Mesenchymal stem cell (in vitro differentiated cells and primary cell): ENCODE data around the gene CLTB.
A peak's percentile ranks its signal among the peaks of the same experiment; 100 is the strongest.

ENCODE experiments used
- DNase-seq: peaks from one replicate; pipeline ENCODE4 v3.0.0-alpha.2; 2013
- H2AFZ ChIP-seq: one replicate; pipeline ENCODE4 v1.6.1; 2013; ENCODE audit warnings: low read depth, mild to moderate bottlenecking, control low read depth, inconsistent platforms, low read length, moderate library complexity
- H2AK5ac ChIP-seq: 2 replicates; pipeline ENCODE4 v1.6.1; 2013; ENCODE audit warnings: low read length, moderate library complexity, mild to moderate bottlenecking, inconsistent platforms; ENCODE audit not compliant: severe bottlenecking
- H2BK120ac ChIP-seq: one replicate; pipeline ENCODE4 v1.6.1; 2013; ENCODE audit warnings: low read depth, mild to moderate bottlenecking, inconsistent platforms, low read length, moderate library complexity
- H2BK12ac ChIP-seq, 2 experiments: one replicate each; pipeline ENCODE4 v1.6.1; 2013; ENCODE audit warnings: inconsistent platforms in 2 of 2, low read length in 2 of 2, mild to moderate bottlenecking in 2 of 2, moderate library complexity in 2 of 2, control low read depth in 1 of 2
- H2BK15ac ChIP-seq: one replicate; pipeline ENCODE4 v1.6.1; 2013; ENCODE audit warnings: mild to moderate bottlenecking, low read depth, inconsistent platforms; ENCODE audit not compliant: poor library complexity, severe bottlenecking
- H2BK5ac ChIP-seq: 2 replicates; pipeline ENCODE4 v1.6.1; 2013; ENCODE audit warnings: low read depth, mild to moderate bottlenecking, low read length, control low read depth, inconsistent platforms; ENCODE audit not compliant: poor library complexity, severe bottlenecking
- H3K14ac ChIP-seq, 2 experiments: one replicate each; pipeline ENCODE4 v1.6.1; 2013; ENCODE audit warnings: inconsistent platforms in 2 of 2, low read length in 2 of 2, control low read depth in 1 of 2, mild to moderate bottlenecking in 1 of 2, moderate library complexity in 1 of 2
- H3K18ac ChIP-seq, 2 experiments: one replicate each; pipeline ENCODE4 v1.6.1; 2013; ENCODE audit warnings: inconsistent platforms in 2 of 2, low read length in 2 of 2, control low read depth in 1 of 2, low read depth in 1 of 2, mild to moderate bottlenecking in 1 of 2
- H3K23ac ChIP-seq, 2 experiments: one replicate each; pipeline ENCODE4 v1.6.1; 2013; ENCODE audit warnings: inconsistent platforms in 2 of 2, low read length in 2 of 2, mild to moderate bottlenecking in 2 of 2, moderate library complexity in 2 of 2, control low read depth in 1 of 2
- H3K27ac ChIP-seq: 2 replicates; pipeline ENCODE4 v1.5.1; 2013; ENCODE audit warnings: mild to moderate bottlenecking, moderate library complexity, low read length, control low read depth, inconsistent platforms; ENCODE audit not compliant: poor library complexity, severe bottlenecking
- H3K27me3 ChIP-seq, 2 experiments: 2 replicates each; pipeline versions ENCODE4 v1.6.1 to v1.7.0; 2013; ENCODE audit warnings: low read length in 2 of 2, mild to moderate bottlenecking in 2 of 2, moderate library complexity in 2 of 2, control low read depth in 1 of 2, inconsistent platforms in 1 of 2; ENCODE audit not compliant: control insufficient read depth in 1 of 2, insufficient read depth in 1 of 2
- H3K36me3 ChIP-seq, 2 experiments: 2 replicates each; pipeline versions ENCODE4 v1.6.1 to v1.7.0; 2013; ENCODE audit warnings: low read length in 2 of 2, control low read depth in 1 of 2, inconsistent platforms in 1 of 2, low read depth in 1 of 2, mild to moderate bottlenecking in 1 of 2; ENCODE audit not compliant: insufficient read depth in 2 of 2, control insufficient read depth in 1 of 2
- H3K4ac ChIP-seq, 2 experiments: one replicate each; pipeline ENCODE4 v1.6.1; 2013; ENCODE audit warnings: inconsistent platforms in 2 of 2, low read length in 2 of 2, mild to moderate bottlenecking in 2 of 2, moderate library complexity in 2 of 2, control low read depth in 1 of 2, low read depth in 1 of 2
- H3K4me1 ChIP-seq: 2 replicates; pipeline ENCODE4 v1.6.1; 2013; ENCODE audit warnings: low read depth, low read length, control low read depth; ENCODE audit not compliant: control insufficient read depth, insufficient read depth
- H3K4me2 ChIP-seq: 2 replicates; pipeline ENCODE4 v1.6.1; 2013; ENCODE audit warnings: low read length, mild to moderate bottlenecking, inconsistent platforms; ENCODE audit not compliant: poor library complexity, severe bottlenecking
- H3K4me3 ChIP-seq, 2 experiments: 2 replicates each; pipeline versions ENCODE4 v1.5.1 to v1.7.0; 2013; ENCODE audit warnings: low read length in 2 of 2, mild to moderate bottlenecking in 2 of 2, control low read depth in 1 of 2, low read depth in 1 of 2; ENCODE audit not compliant: insufficient read depth in 1 of 2
- H3K79me1 ChIP-seq: replicated peaks from 2 replicates; pipeline ENCODE4 v1.6.1; 2013; ENCODE audit warnings: mild to moderate bottlenecking, control low read depth, low read length, inconsistent platforms; ENCODE audit not compliant: poor library complexity, severe bottlenecking
- H3K9ac ChIP-seq: 2 replicates; pipeline ENCODE4 v1.7.0; 2013; ENCODE audit warnings: mild to moderate bottlenecking, low read length, moderate library complexity
- H3K9me3 ChIP-seq: 2 replicates; pipeline ENCODE4 v1.7.0; 2013; ENCODE audit warnings: mild to moderate bottlenecking, low read length; ENCODE audit not compliant: control insufficient read depth
- H4K8ac ChIP-seq: one replicate; pipeline ENCODE4 v1.6.1; 2013; ENCODE audit warnings: inconsistent platforms, mild to moderate bottlenecking, low read length, moderate library complexity
- H4K91ac ChIP-seq: one replicate; pipeline ENCODE4 v1.6.1; 2013; ENCODE audit warnings: mild to moderate bottlenecking, low read length, inconsistent platforms
- WGBS: methylation state at CpG from one replicate; pipeline ENCODE4 v1.1.7; 2013; ENCODE audit warnings: mixed read lengths; 5-methylcytosine and 5-hydroxymethylcytosine counted together

Gene CLTB

GRCh38 chr5:176458904-176459561 lies 42.7 kb upstream of the CLTB start:
- H3K18ac ChIP-seq, result no peak overlapping the region
- H3K79me1 ChIP-seq, result no peaks in the 10 kb centered on the region
- no peak overlapping the region for H3K4me3 ChIP-seq
- H3K4me1 ChIP-seq, result peaks cover 2% of the 10 kb centered on the region
- no peak overlapping the region for H3K9ac ChIP-seq
- no peaks in the 10 kb centered on the region for H3K27me3 ChIP-seq
- no peak overlapping the region for H2AK5ac ChIP-seq
- H2BK15ac ChIP-seq, result no peak overlapping the region
- peaks cover 8 to 16% of the 10 kb centered on the region in 2 experiments for H3K36me3 ChIP-seq
- no peak overlapping the region for H3K4me2 ChIP-seq
- H3K4ac ChIP-seq, result no peak overlapping the region
- no peak overlapping the region for H4K91ac ChIP-seq
- H3K9me3 ChIP-seq, result no peaks in the 10 kb centered on the region
- WGBS, result 100% methylated on average over 1 of the region's 3 CpGs
- H3K23ac ChIP-seq, result no peak overlapping the region
- no peak overlapping the region for H2AFZ ChIP-seq
- no peak for DNase-seq
- H2BK12ac ChIP-seq, result no peak overlapping the region
- no peak overlapping the region for H4K8ac ChIP-seq
- H3K27ac ChIP-seq, result no peak overlapping the region
- H2BK120ac ChIP-seq, result no peak overlapping the region
- no peak overlapping the region for H2BK5ac ChIP-seq
- no peak overlapping the region for H3K14ac ChIP-seq

GRCh38 chr5:176454724-176455394 lies 38.5 kb upstream of the CLTB start:
- H3K4ac ChIP-seq, result no peak overlapping the region
- no peaks in the 10 kb centered on the region for H3K4me1 ChIP-seq
- DNase-seq, result no peak
- peaks cover 3 to 27% of the 10 kb centered on the region in 2 experiments for H3K36me3 ChIP-seq
- no peak overlapping the region for H3K9ac ChIP-seq
- no peak overlapping the region for H3K4me3 ChIP-seq
- no peak overlapping the region for H3K18ac ChIP-seq
- H2AK5ac ChIP-seq, result no peak overlapping the region
- no peak overlapping the region for H2AFZ ChIP-seq
- no peak overlapping the region for H3K23ac ChIP-seq
- no peak overlapping the region for H2BK12ac ChIP-seq
- H3K9me3 ChIP-seq, result no peaks in the 10 kb centered on the region
- WGBS, result 99% methylated on average over 4 of the region's 4 CpGs
- H2BK5ac ChIP-seq, result no peak overlapping the region
- no peaks in the 10 kb centered on the region for H3K27me3 ChIP-seq
- H2BK120ac ChIP-seq, result no peak overlapping the region
- no peak overlapping the region for H4K91ac ChIP-seq
- no peak overlapping the region for H3K27ac ChIP-seq
- H3K4me2 ChIP-seq, result no peak overlapping the region
- H3K14ac ChIP-seq, result no peak overlapping the region
- H3K79me1 ChIP-seq, result no peaks in the 10 kb centered on the region
- H4K8ac ChIP-seq, result no peak overlapping the region
- H2BK15ac ChIP-seq, result no peak overlapping the region

GRCh38 chr5:176450077-176450476 lies 33.7 kb upstream of the CLTB start:
- H2BK5ac ChIP-seq, result no peak overlapping the region
- 100% methylated on average over 1 of the region's 1 CpG for WGBS
- no peak overlapping the region for H3K4me2 ChIP-seq
- no peak overlapping the region for H2AK5ac ChIP-seq
- peaks cover 5% of the 10 kb centered on the region for H3K4me1 ChIP-seq
- H3K18ac ChIP-seq, result no peak overlapping the region
- no peaks in the 10 kb centered on the region for H3K9me3 ChIP-seq
- no peak overlapping the region for H3K23ac ChIP-seq
- no peak overlapping the region for H3K27ac ChIP-seq
- peak overlapping the region; percentile 100 for H3K9ac ChIP-seq
- H2BK15ac ChIP-seq, result no peak overlapping the region
- no peaks in the 10 kb centered on the region for H3K79me1 ChIP-seq
- H3K36me3 ChIP-seq, result peaks cover 3 to 17% of the 10 kb centered on the region in 2 experiments
- H2BK12ac ChIP-seq, result no peak overlapping the region
- H4K91ac ChIP-seq, result no peak overlapping the region
- no peak overlapping the region for H4K8ac ChIP-seq
- no peak overlapping the region for H3K14ac ChIP-seq
- DNase-seq, result no peak
- H3K27me3 ChIP-seq, result no peaks in the 10 kb centered on the region
- H2AFZ ChIP-seq, result no peak overlapping the region
- H3K4ac ChIP-seq, result no peak overlapping the region
- H3K4me3 ChIP-seq, result peak overlapping the region in 1 of 2 experiments; percentile 100
- H2BK120ac ChIP-seq, result no peak overlapping the region

GRCh38 chr5:176447978-176448608 lies 31.8 kb upstream of the CLTB start, which contains the start of gene FAF2:
Gene FAF2, plus strand, starts transcription at chr5:176448385. Its CDS starts 23 bp downstream, at chr5:176448408.
- Histone ChIP-seq H2AFZ (peak within 1 kb of the TSS; percentile 48), H2BK5ac (peak within 1 kb of the TSS; percentile 95), H3K27ac (peak within 1 kb of the TSS; percentile 97), H3K14ac (peak within 1 kb of the TSS; percentile 62 to 90), H3K18ac (peak within 1 kb of the TSS; percentile 93 to 96), H3K4me3 (peak within 1 kb of the TSS; percentile 97 to 100), H3K79me1 (no peaks in the 10 kb centered on the region), H2AK5ac (peak within 1 kb of the TSS; percentile 79), H3K9ac (peak within 1 kb of the TSS; percentile 100), H3K36me3 (peaks cover 0 to 5% of the 10 kb centered on the region in 2 experiments), H2BK12ac (peak within 1 kb of the TSS; percentile 25 to 43), H3K27me3 (no peaks in the 10 kb centered on the region), H4K8ac (peak within 1 kb of the TSS; percentile 99), H3K9me3 (no peaks in the 10 kb centered on the region), H3K4me1 (peaks cover 5% of the 10 kb centered on the region), H3K23ac (peak within 1 kb of the TSS; percentile 61 to 77), H2BK120ac (peak within 1 kb of the TSS; percentile 57), H3K4ac (peak within 1 kb of the TSS; percentile 87 to 96), H2BK15ac (peak within 1 kb of the TSS; percentile 77), H3K4me2 (peak within 1 kb of the TSS; percentile 81), H4K91ac (peak within 1 kb of the TSS; percentile 90)
- peak; percentile 99 for DNase-seq
- 1% methylated on average over 48 of the region's 50 CpGs for WGBS
